Large intestine (tissue), 3 donors: Measurements from ENCODE around the gene UCK1. TPM values are rescaled to one million over a fixed set of nuclear protein-coding genes. Genes with fewer than 3 reads are reported as not detected.

Source experiments
- DNase-seq, 2 donors: peaks; one replicate each; pipeline versions ENCODE4 v3.0.0 to v3.0.0-alpha.2; 2013
- H3K27ac ChIP-seq: one replicate; pipeline ENCODE4 v1.5.1; 2013; ENCODE audit warnings: low read length
- H3K27me3 ChIP-seq: 2 replicates; pipeline ENCODE4 v1.6.1; 2013; ENCODE audit warnings: low read length; ENCODE audit not compliant: control insufficient read depth, insufficient read depth
- H3K36me3 ChIP-seq: 2 replicates; pipeline ENCODE4 v1.6.1; 2013; ENCODE audit warnings: low read length; ENCODE audit not compliant: control insufficient read depth, insufficient read depth
- H3K4me1 ChIP-seq: one replicate; pipeline ENCODE4 v1.6.1; 2013; ENCODE audit warnings: low read length; ENCODE audit not compliant: control insufficient read depth, insufficient read depth
- H3K4me3 ChIP-seq: one replicate; pipeline ENCODE4 v1.5.1; 2013; ENCODE audit warnings: low read length
- H3K9me3 ChIP-seq: one replicate; pipeline ENCODE4 v1.6.1; 2013; ENCODE audit warnings: mild to moderate bottlenecking, low read depth, low read length, moderate library complexity; ENCODE audit not compliant: control insufficient read depth
- WGBS: methylation state at CpG from one replicate; pipeline ENCODE4 v1.1.5; 2013; ENCODE audit warnings: low lambda C conversion rate; ENCODE audit not compliant: insufficient coverage; 5-methylcytosine and 5-hydroxymethylcytosine counted together
- polyA plus RNA-seq: library from polyadenylated mRNA; unstranded; fragments of 120-200 nt; gene quantifications from one replicate; pipeline ENCODE4 v1.2.1, GENCODE V29; 2013

UCK1 gene
- polyA plus RNA-seq, 1 donor = 33.9 TPM

- Histone ChIP-seq H3K4me3 (no peak overlapping the region), H3K27ac (no peak overlapping the region), H3K4me1 (peaks cover 15% of the 10 kb centered on the region), H3K27me3 (no peaks in the 10 kb centered on the region), H3K36me3 (peaks cover 98% of the 10 kb centered on the region), H3K9me3 (no peaks in the 10 kb centered on the region)
- WGBS = no CpG with 5 or more reads among the region's 22 CpGs
- DNase-seq = no peak
These were observed 36.7 kb downstream of the UCK1 start for GRCh38 chr9:131494296-131494870.

GRCh38 chr9:131492070-131492469 is 39.0 kb downstream of the UCK1 start:
- no peak for DNase-seq
- peaks cover 11% of the 10 kb centered on the region for H3K4me1 ChIP-seq
- H3K27me3 ChIP-seq = no peaks in the 10 kb centered on the region
- H3K4me3 ChIP-seq = no peak overlapping the region
- no CpG with 5 or more reads among the region's 6 CpGs for WGBS
- no peaks in the 10 kb centered on the region for H3K9me3 ChIP-seq
- H3K27ac ChIP-seq = no peak overlapping the region
- H3K36me3 ChIP-seq = peaks cover 99% of the 10 kb centered on the region

- 87% methylated on average over 3 of the region's 20 CpGs for WGBS
- Histone ChIP-seq H3K4me3 (no peak overlapping the region), H3K27me3 (no peaks in the 10 kb centered on the region), H3K9me3 (no peaks in the 10 kb centered on the region), H3K36me3 (peaks cover 100% of the 10 kb centered on the region), H3K4me1 (peaks cover 3% of the 10 kb centered on the region), H3K27ac (no peak overlapping the region)
- no peak for DNase-seq
These were observed 39.9 kb downstream of the UCK1 start for GRCh38 chr9:131491001-131491710.

- H3K9me3 ChIP-seq = no peaks in the 10 kb centered on the region
- H3K4me3 ChIP-seq = no peak overlapping the region
- no peaks in the 10 kb centered on the region for H3K27me3 ChIP-seq
- WGBS = 100% methylated on average over 1 of the region's 8 CpGs
- peaks cover 100% of the 10 kb centered on the region for H3K36me3 ChIP-seq
- no peak overlapping the region for H3K27ac ChIP-seq
- no peaks in the 10 kb centered on the region for H3K4me1 ChIP-seq
- DNase-seq = no peak
These were observed 40.5 kb downstream of the UCK1 start for GRCh38 chr9:131490514-131490913.

GRCh38 chr9:131487621-131488031 is 43.4 kb downstream of the UCK1 start:
- no peak for DNase-seq
- no peaks in the 10 kb centered on the region for H3K4me1 ChIP-seq
- no CpG with 5 or more reads among the region's 14 CpGs for WGBS
- H3K4me3 ChIP-seq = no peak overlapping the region
- H3K9me3 ChIP-seq = no peaks in the 10 kb centered on the region
- H3K27me3 ChIP-seq = no peaks in the 10 kb centered on the region
- H3K27ac ChIP-seq = no peak overlapping the region
- peaks cover 100% of the 10 kb centered on the region for H3K36me3 ChIP-seq

- Histone ChIP-seq H3K4me3 (no peak overlapping the region), H3K9me3 (no peaks in the 10 kb centered on the region), H3K4me1 (no peaks in the 10 kb centered on the region), H3K27ac (no peak overlapping the region), H3K27me3 (no peaks in the 10 kb centered on the region), H3K36me3 (peaks cover 100% of the 10 kb centered on the region)
- WGBS = no CpG with 5 or more reads among the region's 9 CpGs
- DNase-seq = no peak
These were observed 44.1 kb downstream of the UCK1 start for GRCh38 chr9:131487001-131487400.

GRCh38 chr9:131485728-131486422 is 45.2 kb downstream of the UCK1 start:
- Histone ChIP-seq H3K4me1 (no peaks in the 10 kb centered on the region), H3K36me3 (peaks cover 98% of the 10 kb centered on the region), H3K27me3 (no peaks in the 10 kb centered on the region), H3K4me3 (no peak overlapping the region), H3K9me3 (no peaks in the 10 kb centered on the region), H3K27ac (no peak overlapping the region)
- no peak for DNase-seq
- WGBS = no CpG with 5 or more reads among the region's 19 CpGs

- Histone ChIP-seq H3K4me1 (no peaks in the 10 kb centered on the region), H3K36me3 (peaks cover 97% of the 10 kb centered on the region), H3K27me3 (no peaks in the 10 kb centered on the region), H3K9me3 (no peaks in the 10 kb centered on the region), H3K4me3 (no peak overlapping the region), H3K27ac (no peak overlapping the region)
- WGBS = no CpG with 5 or more reads among the region's 12 CpGs
- DNase-seq = no peak
These were observed 45.9 kb downstream of the UCK1 start for GRCh38 chr9:131485206-131485605.

GRCh38 chr9:131484560-131485185 is 46.4 kb downstream of the UCK1 start:
- no peak for DNase-seq
- no peaks in the 10 kb centered on the region for H3K27me3 ChIP-seq
- no peaks in the 10 kb centered on the region for H3K4me1 ChIP-seq
- no CpG with 5 or more reads among the region's 15 CpGs for WGBS
- no peaks in the 10 kb centered on the region for H3K9me3 ChIP-seq
- peaks cover 97% of the 10 kb centered on the region for H3K36me3 ChIP-seq
- no peak overlapping the region for H3K27ac ChIP-seq
- no peak overlapping the region for H3K4me3 ChIP-seq

GRCh38 chr9:131484051-131484445 is 47.0 kb downstream of the UCK1 start:
- H3K4me1 ChIP-seq = no peaks in the 10 kb centered on the region
- WGBS = no CpG with 5 or more reads among the region's 7 CpGs
- no peak overlapping the region for H3K4me3 ChIP-seq
- no peaks in the 10 kb centered on the region for H3K27me3 ChIP-seq
- H3K27ac ChIP-seq = no peak overlapping the region
- DNase-seq = no peak
- H3K9me3 ChIP-seq = no peaks in the 10 kb centered on the region
- peaks cover 97% of the 10 kb centered on the region for H3K36me3 ChIP-seq
